GM23338 (cell line): ENCODE results near the gene PAM. TPM values are rescaled to one million over a fixed set of nuclear protein-coding genes. Genes with fewer than 3 reads are reported as not detected.
A peak's percentile ranks its signal among the peaks of the same experiment; 100 is the strongest.

Experiments used
- ATAC-seq: fragments of 200-7000 bp; cut with Tn5 transposase; 3 replicates; pipeline ENCODE4 v1.9.1; 2020
- DNase-seq: peaks from one replicate; pipeline ENCODE4 v3.0.0-alpha.2; 2015; ENCODE audit warnings: low spot score
- H2AFZ ChIP-seq: fragments of 200-600 bp; sonication (generic); 2 replicates; pipeline ENCODE4 v1.8.0; 2016; ENCODE audit warnings: antibody characterized with exemption, mild to moderate bottlenecking, moderate library complexity
- H3F3A ChIP-seq: fragments of 200-600 bp; sonication (generic); replicated peaks from 2 replicates; pipeline ENCODE4 v1.8.0; 2017; ENCODE audit warnings: antibody characterized with exemption, mixed run types, low read depth
- H3K27ac ChIP-seq: fragments of 200-600 bp; sonication (generic); 2 replicates; pipeline ENCODE4 v1.6.1; 2016; ENCODE audit warnings: low read depth
- H3K27me3 ChIP-seq: fragments of 200-600 bp; sonication (generic); 2 replicates; pipeline ENCODE4 v1.8.0; 2016; ENCODE audit warnings: mild to moderate bottlenecking, mixed run types, moderate library complexity; ENCODE audit not compliant: insufficient read depth
- H3K36me3 ChIP-seq: fragments of 200-600 bp; sonication (generic); 2 replicates; pipeline ENCODE4 v1.8.0; 2016; ENCODE audit warnings: mild to moderate bottlenecking; ENCODE audit not compliant: insufficient read depth
- H3K4me1 ChIP-seq: fragments of 200-600 bp; sonication (generic); 2 replicates; pipeline ENCODE4 v1.8.0; 2016; ENCODE audit warnings: mild to moderate bottlenecking, moderate library complexity; ENCODE audit not compliant: insufficient read depth
- H3K4me2 ChIP-seq: fragments of 200-600 bp; sonication (generic); 2 replicates; pipeline ENCODE4 v1.7.1; 2017; ENCODE audit warnings: mixed run types
- H3K4me3 ChIP-seq: fragments of 200-600 bp; sonication (generic); 2 replicates; pipeline ENCODE4 v1.6.1; 2016; ENCODE audit warnings: mixed run types
- H3K79me2 ChIP-seq: fragments of 200-600 bp; sonication (generic); replicated peaks from 2 replicates; pipeline ENCODE4 v1.8.0; 2017; ENCODE audit warnings: mild to moderate bottlenecking; ENCODE audit not compliant: insufficient read depth
- H3K9me2 ChIP-seq: fragments of 200-600 bp; sonication (generic); 2 replicates; pipeline ENCODE4 v1.8.0; 2017; ENCODE audit not compliant: insufficient read depth
- H4K20me1 ChIP-seq: fragments of 200-600 bp; sonication (generic); replicated peaks from 2 replicates; pipeline ENCODE4 v1.8.0; 2017; ENCODE audit warnings: mild to moderate bottlenecking; ENCODE audit not compliant: insufficient read depth
- H3K27ac Mint-ChIP-seq: 2 replicates; pipeline ENCODE4 v1.8.0; 2020; ENCODE audit warnings: inconsistent platforms, mild to moderate bottlenecking, moderate library complexity, mixed read lengths
- H3K27me3 Mint-ChIP-seq: 3 replicates; pipeline ENCODE4 v1.8.0; 2022; ENCODE audit warnings: low read depth, mild to moderate bottlenecking, moderate library complexity, mixed read lengths, inconsistent platforms; ENCODE audit not compliant: insufficient read depth, poor library complexity
- H3K36me3 Mint-ChIP-seq: 3 replicates; pipeline ENCODE4 v1.8.0; 2021; ENCODE audit warnings: low read depth, mild to moderate bottlenecking, inconsistent platforms, moderate library complexity, mixed read lengths
- H3K4me1 Mint-ChIP-seq: 3 replicates; pipeline ENCODE4 v1.8.0; 2020; ENCODE audit warnings: mild to moderate bottlenecking, inconsistent platforms, mixed read lengths
- H3K4me3 Mint-ChIP-seq: 3 replicates; pipeline ENCODE4 v1.8.0; 2021; ENCODE audit warnings: moderate library complexity, mild to moderate bottlenecking, inconsistent platforms, mixed read lengths
- H3K9me3 Mint-ChIP-seq: 3 replicates; pipeline ENCODE4 v1.8.0; 2020; ENCODE audit warnings: moderate library complexity, mild to moderate bottlenecking, inconsistent platforms, mixed read lengths
- CREB1 ChIP-seq: fragments of 250-450 bp; sonication (Bioruptor Pico); IDR thresholded peaks from 2 replicates; pipeline ENCODE4 v1.5.0; 2020; ENCODE audit warnings: low read depth, mild to moderate bottlenecking, moderate library complexity
- EZH2 ChIP-seq: fragments of 200-600 bp; sonication (generic); IDR thresholded peaks from one replicate; pipeline ENCODE4 v1.8.0; 2017; ENCODE audit warnings: antibody characterized with exemption, mild to moderate bottlenecking, low read depth; ENCODE audit not compliant: unreplicated experiment
- EZH2phosphoT487 ChIP-seq: fragments of 200-600 bp; sonication (generic); IDR thresholded peaks from one replicate; pipeline ENCODE4 v1.8.1; 2018; ENCODE audit warnings: antibody characterized with exemption; ENCODE audit not compliant: unreplicated experiment
- POLR2AphosphoS5 ChIP-seq: IDR thresholded peaks from 2 replicates; pipeline ENCODE4 v1.6.1; 2016; ENCODE audit warnings: antibody characterized with exemption, low read depth
- STAT1 ChIP-seq: IDR thresholded peaks from one replicate; pipeline ENCODE4 v1.6.1; 2016; ENCODE audit warnings: antibody characterized with exemption; ENCODE audit not compliant: unreplicated experiment
- ZNF331 ChIP-seq: fragments of 250-450 bp; sonication (Bioruptor Pico); IDR thresholded peaks from 2 replicates; pipeline ENCODE4 v1.5.0; 2020; ENCODE audit warnings: low read depth, mild to moderate bottlenecking, moderate library complexity
- polyA plus RNA-seq: library from polyadenylated mRNA; unstranded; fragments of >200 nt; fragmentation: Nextera tagmentation; extraction: Ambion mirVana; gene quantifications from 2 replicates; pipeline ENCODE4 v1.2.1, GENCODE V29; 2016
- total RNA-seq: library from RNA; depleted of rRNA; stranded (reverse); fragments of >200 nt; shearing (Covaris generic); gene quantifications from 2 replicates; pipeline ENCODE4 v1.2.3, GENCODE V29; 2014
- TF ChIP-seq, protein P1 (sequence below), 2 experiments: fragments of 200-600 bp in 1 of 2; sonication (generic) in 1 of 2; conservative IDR thresholded peaks; 2 replicates each; pipeline versions ENCODE4 v1.5.1 to v1.6.1; 2016 to 2017; ENCODE audit warnings: antibody characterized with exemption in 2 of 2, low read depth in 2 of 2, mild to moderate bottlenecking in 2 of 2, moderate library complexity in 1 of 2

The PAM gene
- total and polyA plus RNA-seq, 2 experiments from 2014 or later, result 33.9 to 79.4 TPM

DNA sequence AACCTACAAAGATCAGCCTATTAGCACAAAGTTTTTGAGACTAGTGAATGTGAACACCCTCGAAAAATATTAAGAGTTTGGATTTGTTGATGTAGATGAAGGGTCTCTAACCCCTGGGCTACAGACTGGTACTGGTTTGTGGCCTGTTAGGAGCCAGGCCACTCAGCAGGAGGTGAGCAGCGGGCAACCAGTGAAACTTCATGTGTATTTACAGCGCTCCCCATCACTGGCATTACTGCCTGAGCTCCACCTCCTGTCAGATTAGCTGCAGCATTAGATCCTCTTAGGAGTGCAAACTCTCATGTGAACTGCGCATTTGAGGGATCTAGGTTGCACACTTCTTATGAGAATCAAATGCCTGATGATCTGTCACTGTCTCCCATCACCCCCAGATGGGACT lies 11.2 kb upstream of the PAM start (continued):
- TF ChIP-seq, protein P1, sequence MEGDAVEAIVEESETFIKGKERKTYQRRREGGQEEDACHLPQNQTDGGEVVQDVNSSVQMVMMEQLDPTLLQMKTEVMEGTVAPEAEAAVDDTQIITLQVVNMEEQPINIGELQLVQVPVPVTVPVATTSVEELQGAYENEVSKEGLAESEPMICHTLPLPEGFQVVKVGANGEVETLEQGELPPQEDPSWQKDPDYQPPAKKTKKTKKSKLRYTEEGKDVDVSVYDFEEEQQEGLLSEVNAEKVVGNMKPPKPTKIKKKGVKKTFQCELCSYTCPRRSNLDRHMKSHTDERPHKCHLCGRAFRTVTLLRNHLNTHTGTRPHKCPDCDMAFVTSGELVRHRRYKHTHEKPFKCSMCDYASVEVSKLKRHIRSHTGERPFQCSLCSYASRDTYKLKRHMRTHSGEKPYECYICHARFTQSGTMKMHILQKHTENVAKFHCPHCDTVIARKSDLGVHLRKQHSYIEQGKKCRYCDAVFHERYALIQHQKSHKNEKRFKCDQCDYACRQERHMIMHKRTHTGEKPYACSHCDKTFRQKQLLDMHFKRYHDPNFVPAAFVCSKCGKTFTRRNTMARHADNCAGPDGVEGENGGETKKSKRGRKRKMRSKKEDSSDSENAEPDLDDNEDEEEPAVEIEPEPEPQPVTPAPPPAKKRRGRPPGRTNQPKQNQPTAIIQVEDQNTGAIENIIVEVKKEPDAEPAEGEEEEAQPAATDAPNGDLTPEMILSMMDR (conservative IDR thresholded peaks at IDR 0.05; ENCODE audit: low read depth in 2 of 2), result no peak
- TF ChIP-seq STAT1, result no peak
- TF ChIP-seq POLR2AphosphoS5, result no peak
- TF ChIP-seq ZNF331 (CRISPR knock-in tag), result no peak

DNA sequence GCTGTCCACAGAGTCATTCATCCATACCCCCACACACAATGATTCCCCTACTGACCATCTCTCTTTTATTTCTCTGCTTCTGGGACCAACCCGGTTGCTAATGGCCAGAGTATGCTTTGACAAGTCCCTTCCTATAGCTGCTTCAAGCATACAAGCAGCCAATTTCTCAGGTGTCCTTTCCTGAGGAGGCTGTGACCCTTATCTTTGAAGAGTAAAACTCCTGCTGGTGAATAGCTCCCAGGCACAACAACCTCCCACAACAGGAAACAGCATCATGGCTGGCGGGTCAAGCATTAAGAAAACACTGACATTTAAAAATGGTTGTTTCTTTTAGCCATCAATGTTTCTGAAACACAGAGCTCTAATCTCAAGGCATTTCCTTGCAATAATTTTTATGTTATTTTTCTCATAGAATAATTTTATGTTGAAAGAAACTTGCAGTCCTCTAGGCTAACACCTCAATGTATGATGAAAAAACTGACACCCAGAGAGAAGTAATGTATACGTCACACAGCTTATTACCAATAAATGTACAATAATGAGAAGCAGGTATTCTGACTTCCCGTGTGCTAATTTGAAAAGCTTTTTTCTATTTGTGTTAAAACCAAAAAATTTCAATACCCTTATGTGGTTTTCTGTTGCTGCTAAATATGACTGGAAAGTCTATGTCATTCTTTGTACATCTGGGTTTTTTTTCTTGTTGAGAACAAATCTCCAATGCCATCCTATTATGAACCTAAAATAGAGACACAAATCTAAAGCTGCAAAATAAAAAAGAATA lies 7.5 kb upstream of the PAM start:
- ATAC-seq, result peak; percentile 58
- H3K27ac ChIP-seq, result no peak overlapping the region
- peaks cover 40% of the 10 kb centered on the region for H3K4me1 Mint-ChIP-seq

DNA sequence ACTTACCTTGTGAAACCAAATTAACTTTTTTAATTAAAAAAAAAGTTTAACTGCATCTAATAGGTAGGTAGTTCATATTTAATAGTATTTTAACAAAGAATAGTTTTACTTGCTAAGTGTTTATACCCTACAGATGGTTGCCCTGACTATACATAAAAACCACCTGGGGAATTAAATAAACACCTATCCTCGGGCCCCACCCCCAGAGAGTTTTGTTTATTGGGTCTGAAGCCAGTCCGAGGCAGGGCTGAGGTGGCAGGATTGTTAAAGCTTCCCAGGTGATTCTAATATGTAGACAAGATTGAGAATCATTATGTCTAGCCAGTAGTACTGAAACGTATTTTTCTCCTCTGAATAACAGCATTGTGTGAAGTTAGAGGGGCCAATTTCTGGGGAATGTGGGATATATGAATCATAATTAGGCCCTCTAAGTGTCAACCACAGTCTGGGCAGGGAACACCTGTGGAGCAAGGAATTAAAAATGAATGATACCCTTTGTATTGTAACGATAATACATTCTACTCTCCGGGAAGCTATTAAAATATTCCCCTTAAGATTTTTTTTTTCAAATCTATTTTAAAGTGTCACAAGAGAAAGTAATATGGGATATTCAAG lies 5.6 kb upstream of the PAM start:
- H3K36me3 Mint-ChIP-seq, result peaks cover 12% of the 10 kb centered on the region
- Histone ChIP-seq H3K79me2 (no peaks in the 10 kb centered on the region), H3K4me1 (peaks cover 51% of the 10 kb centered on the region), H3K4me2 (peak overlapping the region; percentile 66), H3K27ac (peak overlapping the region; percentile 39), H2AFZ (no peak overlapping the region), H3K27me3 (peaks cover 19% of the 10 kb centered on the region), H3K4me3 (peak overlapping the region; percentile 27), H4K20me1 (no peaks in the 10 kb centered on the region), H3K9me2 (no peaks in the 10 kb centered on the region), H3K36me3 (no peaks in the 10 kb centered on the region), H3F3A (no peaks in the 10 kb centered on the region)
- ATAC-seq (no peak), DNase-seq (peak; percentile 19)
- H3K27me3 Mint-ChIP-seq, result peaks cover 19% of the 10 kb centered on the region
- H3K27ac Mint-ChIP-seq, result peak overlapping the region; percentile 45; the same call in 1 of the 2 replicates
- H3K9me3 Mint-ChIP-seq, result peaks cover 9% of the 10 kb centered on the region; the same call in 2 of the 3 replicates
- H3K4me1 Mint-ChIP-seq, result peaks cover 51% of the 10 kb centered on the region
- H3K4me3 Mint-ChIP-seq, result peak overlapping the region; percentile 53
- TF ChIP-seq CREB1 (CRISPR knock-in tag) (no peak), EZH2phosphoT487 (no peak), ZNF331 (CRISPR knock-in tag) (no peak), POLR2AphosphoS5 (no peak), EZH2 (no peak), STAT1 (no peak)

More for the DNA sequence above, 7.5 kb upstream of the PAM start:
- DNase-seq, result peak; percentile 49
- H3K27me3 ChIP-seq, result peaks cover 2% of the 10 kb centered on the region; the same call in 1 of the 2 replicates
- no peak overlapping the region for H3K4me3 Mint-ChIP-seq
- H4K20me1 ChIP-seq, result no peaks in the 10 kb centered on the region
- H3K36me3 ChIP-seq, result no peaks in the 10 kb centered on the region
- no peaks in the 10 kb centered on the region for H3K79me2 ChIP-seq
- H3K9me2 ChIP-seq, result no peaks in the 10 kb centered on the region
- H3K36me3 Mint-ChIP-seq, result peaks cover 3% of the 10 kb centered on the region; the same call in 2 of the 3 replicates
- peaks cover 47% of the 10 kb centered on the region for H3K4me1 ChIP-seq
- TF ChIP-seq CREB1 (CRISPR knock-in tag) (no peak), POLR2AphosphoS5 (no peak)
- TF ChIP-seq, protein P1 (conservative IDR thresholded peaks at IDR 0.05; ENCODE audit: low read depth in 2 of 2), result no peak
- H2AFZ ChIP-seq, result no peak overlapping the region
- no peak overlapping the region for H3K4me3 ChIP-seq
- H3F3A ChIP-seq, result no peaks in the 10 kb centered on the region
- no peaks in the 10 kb centered on the region for H3K9me3 Mint-ChIP-seq
- H3K27me3 Mint-ChIP-seq, result peaks cover 4% of the 10 kb centered on the region
- H3K27ac Mint-ChIP-seq, result 0 out of 2 replicates have a peak overlapping the region, but pooled peaks have one; percentile 9
- no peak overlapping the region; the same call in 1 of the 2 replicates for H3K4me2 ChIP-seq
